ENCODE data around the gene PPP2R3A. TPM values are rescaled to one million over a fixed set of nuclear protein-coding genes. Genes with fewer than 3 reads are reported as not detected.

Gene PPP2R3A
- total RNA-seq, 2 donors from 2014 or later: 9.0 to 25.9 TPM

DNA sequence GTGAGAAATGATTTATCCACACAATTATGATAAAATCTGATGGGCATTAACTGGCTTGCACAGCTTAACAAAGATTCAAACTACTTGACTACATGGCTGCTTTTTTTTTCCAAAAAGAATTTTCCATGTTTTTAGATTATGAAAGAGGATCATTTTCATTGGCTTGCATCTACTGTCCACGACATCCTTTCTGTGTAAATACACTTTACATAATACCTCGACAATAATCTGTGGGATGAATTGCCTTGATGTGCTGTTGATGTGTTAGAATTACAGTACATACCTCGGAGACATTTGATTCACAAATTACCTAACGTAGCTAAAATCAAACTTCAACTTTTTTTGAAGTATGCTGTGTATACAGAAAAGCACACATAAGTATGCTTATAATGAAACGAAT lies 104.4 kb downstream of the PPP2R3A start:
- Histone ChIP-seq H3K4me1 (replicated peaks) (no peaks in the 10 kb centered on the region), H3K9me3 (no peaks in the 10 kb centered on the region), H3K27ac (no peak overlapping the region), H3K36me3 (no peaks in the 10 kb centered on the region), H3K27me3 (replicated peaks; ENCODE audit: insufficient read depth) (no peaks in the 10 kb centered on the region), H3K4me3 (no peak overlapping the region)
- intact Hi-C loops (cut with DNase I): loop anchor here (5.0 to 10.0 kb wide), 2 partner anchors 475 to 942 kb away; no protein-coding TSS in a partner anchor
- WGBS: 71% methylated on average over 5 of the region's 5 CpGs
- TF ChIP-seq CTCF (IDR thresholded peaks at IDR 0.05) (no peak), POLR2A (IDR thresholded peaks at IDR 0.05) (no peak), POLR2AphosphoS5 (IDR thresholded peaks at IDR 0.05) (no peak)
- no peak for DNase-seq (ENCODE audit: low spot score)

- no peak overlapping the region for H3K4me3 ChIP-seq
- no peak for TF ChIP-seq CTCF (IDR thresholded peaks at IDR 0.05)
- no peak for TF ChIP-seq POLR2A (IDR thresholded peaks at IDR 0.05)
- no peak for TF ChIP-seq POLR2AphosphoS5 (IDR thresholded peaks at IDR 0.05)
- no peaks in the 10 kb centered on the region for H3K27me3 ChIP-seq (replicated peaks; ENCODE audit: insufficient read depth)
- DNase-seq (ENCODE audit: low spot score): no peak
- H3K36me3 ChIP-seq: no peaks in the 10 kb centered on the region
- no peaks in the 10 kb centered on the region for H3K4me1 ChIP-seq (replicated peaks)
- no peaks in the 10 kb centered on the region for H3K9me3 ChIP-seq
- 68% methylated on average over 3 of the region's 3 CpGs for WGBS
- H3K27ac ChIP-seq: no peak overlapping the region
- intact Hi-C loops (cut with DNase I): loop anchor here (5.0 to 10.0 kb wide), 2 partner anchors 474 to 942 kb away; no protein-coding TSS in a partner anchor
Measured at GRCh38 chr3:136070334-136070733, 104.8 kb downstream of the PPP2R3A start.

DNA sequence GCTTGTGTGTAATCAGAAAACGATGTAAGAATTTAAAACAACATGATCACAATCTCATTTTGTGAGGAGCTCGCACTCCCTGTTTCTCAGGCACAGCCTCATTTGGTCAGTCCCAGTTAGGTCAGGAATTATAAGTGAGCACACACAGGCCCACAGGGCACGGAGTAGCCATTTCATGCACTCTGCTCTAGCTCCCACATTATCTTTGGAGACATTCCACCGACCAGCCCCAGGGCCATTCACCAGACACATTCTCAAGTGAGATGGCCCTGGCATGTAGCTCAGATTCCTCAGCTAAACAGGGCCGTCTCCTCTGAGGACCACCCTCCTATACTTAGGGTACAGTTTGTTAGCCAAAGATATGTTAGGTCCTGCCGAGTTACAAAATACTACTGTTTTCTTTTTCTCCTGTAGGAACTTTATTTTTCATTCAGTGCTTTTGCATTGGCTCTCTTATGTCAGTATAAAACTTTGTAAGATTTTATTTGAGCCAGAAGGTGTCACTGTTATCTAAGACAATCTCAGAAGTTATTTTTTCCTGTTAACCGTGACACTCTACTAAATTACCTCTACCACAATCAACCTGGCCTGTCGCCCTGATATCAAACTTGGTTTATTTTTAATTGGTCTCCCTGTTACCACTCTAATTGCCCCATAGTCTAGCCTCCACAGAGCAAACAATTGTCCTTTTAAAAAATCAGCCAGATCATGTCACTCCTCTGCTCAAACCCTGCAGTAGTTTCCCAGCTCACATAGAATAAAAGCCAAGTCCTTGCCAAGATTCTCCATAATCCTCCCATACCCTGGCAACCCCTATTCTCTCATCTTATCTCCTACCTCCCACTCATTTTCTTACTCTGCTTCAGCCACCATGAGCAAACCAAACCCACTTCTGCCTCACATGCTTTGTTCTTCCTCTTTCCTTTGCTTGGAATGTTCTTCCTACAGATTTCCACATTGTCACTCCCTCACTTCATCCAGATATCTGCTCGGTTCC lies 105.7 kb downstream of the PPP2R3A start:
- Histone ChIP-seq H3K27me3 (replicated peaks; ENCODE audit: insufficient read depth) (no peaks in the 10 kb centered on the region), H3K36me3 (no peaks in the 10 kb centered on the region), H3K27ac (peak overlapping the region; percentile 15 to 16), H3K9me3 (no peaks in the 10 kb centered on the region), H3K4me3 (no peak overlapping the region), H3K4me1 (replicated peaks) (no peaks in the 10 kb centered on the region)
- DNase-seq (ENCODE audit: low spot score): no peak
- intact Hi-C loops (cut with DNase I): loop anchor here (5.0 to 10.0 kb wide), 2 partner anchors 474 to 941 kb away; no protein-coding TSS in a partner anchor
- no peak for TF ChIP-seq CTCF (IDR thresholded peaks at IDR 0.05)
- TF ChIP-seq POLR2AphosphoS5 (IDR thresholded peaks at IDR 0.05): no peak
- no peak for TF ChIP-seq POLR2A (IDR thresholded peaks at IDR 0.05)
- WGBS: 22% methylated on average over 9 of the region's 9 CpGs

GRCh38 chr3:136074546-136075170 lies 109.1 kb downstream of the PPP2R3A start:
- Histone ChIP-seq H3K36me3 (no peaks in the 10 kb centered on the region), H3K9me3 (no peaks in the 10 kb centered on the region), H3K27me3 (replicated peaks; ENCODE audit: insufficient read depth) (no peaks in the 10 kb centered on the region), H3K4me3 (no peak overlapping the region), H3K4me1 (replicated peaks) (no peaks in the 10 kb centered on the region), H3K27ac (no peak overlapping the region)
- TF ChIP-seq POLR2AphosphoS5 (IDR thresholded peaks at IDR 0.05) (no peak), CTCF (IDR thresholded peaks at IDR 0.05) (no peak), POLR2A (IDR thresholded peaks at IDR 0.05) (no peak)
- no peak for DNase-seq (ENCODE audit: low spot score)
- intact Hi-C loops (cut with DNase I): loop anchor here (2.0 to 10.0 kb wide), 4 partner anchors 123 to 938 kb away; partner anchors contain the start of genes MSL2 and STAG1
- 86% methylated on average over 1 of the region's 1 CpG for WGBS

Data from prostate gland (tissue), 2 donors.